NCI-H128 (cell line): ENCODE results near the gene SRC.
"Not testable (repeated sequence)": the region's sequence is repeated elsewhere in the genome, so short reads cannot be mapped to it uniquely, and the experiment has no call there.

Experiments
- DNase-seq: peaks from one replicate; lab custom pipeline; 2025; ENCODE audit not compliant: unreplicated experiment; lab: John Stamatoyannopoulos, UW

The SRC gene

GRCh38 chr20:37335642-37336368, 10.1 kb upstream of the SRC start:
- no peak for DNase-seq

- no peak for DNase-seq
Observed at GRCh38 chr20:37336369-37337207, 9.4 kb upstream of the SRC start.

GRCh38 chr20:37337208-37337991, 8.5 kb upstream of the SRC start:
- no peak for DNase-seq

DNA sequence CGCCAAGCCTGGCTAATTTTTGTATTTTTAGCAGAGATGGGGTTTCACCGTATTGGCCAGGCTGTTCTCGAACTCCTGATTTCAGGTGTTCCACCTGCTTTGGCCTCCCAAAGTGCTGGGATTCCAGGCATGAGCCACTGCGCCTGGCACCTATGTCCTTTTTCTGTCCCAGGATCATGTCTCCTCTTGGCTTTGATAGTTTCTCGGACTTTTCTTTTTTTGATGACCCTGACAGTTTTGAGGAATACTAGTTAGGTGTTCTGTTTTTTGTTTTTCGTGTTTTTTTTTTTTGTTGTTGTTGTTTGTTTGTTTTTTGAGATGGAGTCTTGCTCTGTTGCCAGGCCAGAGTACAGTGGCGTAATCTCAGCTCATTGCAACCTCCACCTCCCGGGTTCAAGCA, 7.6 kb upstream of the SRC start:
- not testable (repeated sequence) for DNase-seq

- DNase-seq, result no peak
Observed at GRCh38 chr20:37339208-37339607, 6.7 kb upstream of the SRC start.

DNA sequence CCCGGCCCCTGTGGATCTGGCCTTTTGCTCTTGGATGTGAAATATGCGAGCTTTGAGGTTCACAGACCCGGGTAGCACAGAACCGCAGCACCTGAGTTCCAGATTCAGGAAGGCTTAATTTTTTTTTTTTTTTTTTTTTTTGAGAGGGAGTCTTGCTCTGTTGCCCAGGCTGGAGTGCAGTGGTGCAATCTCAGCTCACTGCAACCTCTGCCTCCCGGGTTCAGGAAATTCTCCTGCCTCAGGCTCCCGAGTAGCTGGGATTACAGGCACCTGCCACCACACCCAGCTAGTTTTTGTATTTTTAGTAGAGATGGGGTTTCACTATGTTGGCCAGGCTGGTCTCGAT, 6.2 kb upstream of the SRC start:
- not testable (repeated sequence) for DNase-seq

DNA sequence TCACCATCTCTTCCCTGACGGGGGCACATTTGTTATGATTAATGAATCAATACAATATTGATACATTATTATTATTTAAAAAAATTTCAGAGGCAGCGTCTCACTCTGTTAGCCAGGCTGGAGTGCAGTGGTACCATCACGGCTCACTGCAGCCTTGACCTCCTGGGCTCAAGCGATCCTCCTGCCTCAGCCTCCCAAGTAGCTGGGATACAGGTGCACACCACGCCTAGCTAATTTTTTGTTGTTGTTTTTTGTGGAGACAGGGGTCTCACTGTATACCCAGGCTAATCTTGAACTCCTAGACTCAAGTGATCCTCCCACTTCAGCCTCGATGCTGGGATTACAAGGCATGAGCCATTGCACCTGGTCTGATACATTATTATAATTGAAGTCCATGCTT, 4.9 kb upstream of the SRC start:
- no peak for DNase-seq

DNA sequence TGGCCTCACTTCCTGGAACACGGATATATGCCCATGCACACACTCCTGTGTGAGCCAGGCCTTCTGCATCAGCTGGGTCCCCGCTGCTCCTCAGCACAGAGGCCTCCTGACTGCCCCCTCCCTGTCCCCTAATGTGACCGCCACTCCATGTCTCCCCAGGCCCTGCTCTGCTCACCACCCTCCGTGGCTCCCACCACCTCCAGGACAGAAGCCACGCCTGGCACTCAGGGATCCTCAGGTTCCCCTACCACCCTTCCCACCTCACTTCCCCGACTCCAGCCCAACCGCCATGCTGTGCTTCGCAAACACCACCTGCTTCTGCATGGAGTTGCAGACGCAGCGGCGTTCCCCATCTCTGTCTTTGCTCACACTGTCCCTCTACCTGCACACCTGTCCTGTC, 4.3 kb upstream of the SRC start:
- no peak for DNase-seq

DNA sequence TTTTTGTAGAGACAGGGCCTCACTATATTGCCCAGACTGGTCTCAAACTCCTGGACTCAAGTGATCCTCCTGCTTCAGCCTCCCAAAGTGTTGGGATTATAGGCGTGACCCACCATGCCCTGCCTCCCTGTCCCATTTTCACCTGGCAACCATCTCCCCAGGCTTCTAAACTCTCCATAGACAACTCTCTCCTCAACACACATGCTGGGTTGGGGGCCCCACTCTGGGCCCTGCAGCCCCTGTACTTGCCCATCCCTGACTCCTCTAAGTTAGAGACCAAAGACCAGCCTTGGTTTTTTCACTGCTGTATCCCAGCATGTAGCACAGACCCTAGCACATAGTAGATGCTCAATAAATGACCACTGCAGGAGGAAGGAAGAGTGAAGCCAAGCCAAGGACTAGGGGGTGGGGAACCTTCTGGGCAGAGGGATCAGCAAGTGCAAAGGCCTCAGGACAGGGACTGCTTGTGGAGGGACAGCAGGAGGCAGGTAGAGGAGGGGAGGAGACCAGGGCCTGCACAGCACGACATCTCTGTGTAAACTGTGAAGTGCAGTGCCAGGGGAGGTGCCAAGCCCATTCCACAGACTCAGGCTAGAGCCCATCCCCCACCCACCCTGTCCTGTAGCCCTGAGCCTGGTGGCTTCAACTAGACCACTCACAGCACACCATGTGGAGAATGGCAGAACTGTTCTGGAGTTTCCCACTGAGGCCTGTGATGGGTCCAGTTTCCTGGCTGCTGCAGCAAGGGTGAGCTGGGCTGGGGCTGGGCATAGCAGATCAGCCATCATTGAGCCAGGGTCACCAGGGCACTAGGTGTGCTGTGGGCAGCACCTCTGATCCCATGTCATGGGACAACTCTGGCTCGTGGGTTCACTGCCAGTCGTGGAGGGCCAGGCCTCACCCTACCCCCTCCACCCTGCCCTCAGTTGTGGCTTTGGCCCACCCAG, 3.4 kb upstream of the SRC start:
- DNase-seq, result no peak

- no peak for DNase-seq
Observed at GRCh38 chr20:37343212-37343993, 2.5 kb upstream of the SRC start.

DNA sequence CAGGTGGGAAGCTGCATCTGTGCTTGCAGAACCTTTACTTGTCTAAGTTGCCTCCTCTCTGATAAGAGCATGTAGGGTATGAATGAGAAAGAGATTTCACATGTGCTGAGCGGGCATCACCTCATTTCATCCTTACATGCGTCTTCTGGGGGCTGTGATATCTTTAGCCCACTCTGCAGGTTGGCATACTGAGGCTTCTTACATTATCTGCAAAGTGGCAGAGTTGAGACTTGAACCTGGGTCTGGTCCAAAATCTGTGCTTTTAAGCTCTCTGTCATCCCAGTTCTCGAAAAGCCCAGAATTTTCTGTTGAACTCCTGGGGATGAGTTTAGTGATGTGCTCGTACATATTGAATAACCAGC, 2.0 kb upstream of the SRC start:
- DNase-seq, result no peak

DNA sequence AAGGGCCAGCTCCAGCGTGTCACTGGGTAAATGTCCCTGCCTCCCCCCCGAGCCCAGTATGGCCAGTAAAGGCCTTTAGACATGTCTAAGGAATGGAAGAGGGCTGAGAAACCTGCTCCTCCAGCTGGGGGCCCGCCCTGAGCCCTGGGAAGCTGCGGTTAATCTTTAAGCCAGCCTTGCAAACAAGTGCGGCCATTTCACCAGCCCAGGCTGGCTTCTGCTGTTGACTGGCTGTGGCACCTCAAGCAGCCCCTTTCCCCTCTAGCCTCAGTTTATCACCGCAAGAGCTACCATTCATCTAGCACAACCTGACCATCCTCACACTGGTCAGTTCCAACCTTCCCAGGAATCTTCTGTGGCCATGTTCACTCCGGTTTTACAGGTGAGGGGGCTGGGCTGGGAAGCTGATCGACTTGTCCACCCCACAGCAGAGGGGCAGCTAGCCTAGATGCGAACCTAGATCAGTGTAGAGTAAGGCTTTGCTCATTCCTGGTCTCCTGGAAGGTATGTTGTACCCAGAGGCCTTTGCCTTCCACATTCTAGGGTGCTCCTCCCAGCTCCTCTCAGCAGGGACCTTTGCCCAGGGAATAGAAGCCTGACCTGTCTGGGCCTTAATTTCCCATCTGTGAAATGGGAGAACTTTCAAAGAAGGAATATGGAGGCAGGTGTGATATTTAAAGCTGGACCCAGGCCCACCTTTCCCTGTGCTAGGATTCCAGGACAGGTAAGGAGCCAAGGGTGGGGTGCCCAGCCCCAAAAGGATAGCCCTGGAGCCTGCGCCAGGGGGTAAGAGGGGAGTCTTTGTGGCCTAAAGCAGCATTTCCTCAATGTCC, 1.2 kb upstream of the SRC start:
- DNase-seq, result no peak

- no peak for DNase-seq
Observed at GRCh38 chr20:37346236-37346534, 245 bp downstream of the SRC start.

- DNase-seq, result no peak
Observed at GRCh38 chr20:37346535-37347346, 801 bp downstream of the SRC start.

- DNase-seq, result no peak
Observed at GRCh38 chr20:37347347-37347823, 1.4 kb downstream of the SRC start.

GRCh38 chr20:37347891-37348791, 2.2 kb downstream of the SRC start:
- DNase-seq, result no peak

DNA sequence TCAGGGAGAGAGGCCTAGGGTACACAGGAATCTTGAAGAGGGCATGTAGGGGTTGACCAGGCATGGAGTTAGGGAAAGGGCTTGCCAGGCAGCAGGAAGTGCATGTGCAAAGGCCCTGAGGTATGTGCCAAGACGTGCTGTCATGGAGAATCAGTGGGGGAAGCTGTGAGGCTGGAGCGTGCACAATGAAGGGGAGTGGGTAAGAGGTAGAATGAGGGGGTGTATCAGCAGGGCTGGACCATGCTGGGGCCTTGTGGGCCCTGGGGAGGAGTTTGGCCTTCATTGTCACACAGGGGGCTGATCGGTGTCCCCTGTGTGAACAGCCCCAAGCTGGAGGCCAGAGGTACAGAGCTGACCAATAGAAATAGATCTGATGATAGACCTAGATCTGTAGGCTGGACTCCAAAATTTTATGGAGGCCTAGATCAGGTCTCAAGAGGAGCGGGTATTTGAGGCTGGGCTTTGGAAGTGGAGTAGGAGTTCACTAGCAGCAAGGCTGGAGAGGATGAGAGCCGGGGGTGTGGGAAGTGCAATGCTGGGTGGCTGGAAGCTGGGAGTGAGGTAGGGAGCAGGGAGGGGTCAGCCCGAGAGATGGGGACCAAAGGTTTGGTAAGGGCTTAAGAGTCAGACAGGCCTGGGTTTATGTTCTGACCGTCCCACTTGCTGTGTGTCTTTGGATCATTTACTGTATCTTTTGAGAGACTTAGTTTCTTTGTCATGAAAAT, 3.0 kb downstream of the SRC start:
- no peak for DNase-seq
